Fibroblast of peridontal ligament (primary cell): ENCODE results near the gene TEPSIN.

Experiments used
- DNase-seq: peaks from one replicate; pipeline ENCODE4 v3.0.0-alpha.2; 2010; ENCODE audit errors: extremely low read depth

The TEPSIN gene

DNA sequence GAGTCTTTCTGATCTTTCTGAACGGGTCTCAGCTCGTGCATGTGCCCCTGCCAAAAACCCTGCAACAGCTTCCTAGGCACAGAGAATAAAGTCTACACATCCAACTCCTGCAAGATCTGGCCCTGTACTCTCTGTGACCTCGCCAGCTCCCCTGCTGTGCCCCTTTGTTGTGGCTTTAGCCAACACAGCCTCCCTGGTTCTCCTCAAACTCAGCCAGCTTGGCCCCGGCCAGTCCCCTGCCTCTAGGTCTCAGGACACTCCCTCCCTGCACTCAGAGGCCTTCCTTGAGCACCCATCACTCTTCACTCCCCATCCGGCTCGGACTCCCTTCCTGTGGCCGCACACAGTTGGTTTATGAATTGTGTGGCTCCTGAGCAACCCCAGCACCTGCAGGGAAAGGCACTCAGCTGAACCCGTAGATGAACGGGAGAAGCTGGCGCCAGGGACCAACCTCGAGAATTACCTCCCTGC, 17.4 kb downstream of the TEPSIN start:
- DNase-seq: no peak

DNA sequence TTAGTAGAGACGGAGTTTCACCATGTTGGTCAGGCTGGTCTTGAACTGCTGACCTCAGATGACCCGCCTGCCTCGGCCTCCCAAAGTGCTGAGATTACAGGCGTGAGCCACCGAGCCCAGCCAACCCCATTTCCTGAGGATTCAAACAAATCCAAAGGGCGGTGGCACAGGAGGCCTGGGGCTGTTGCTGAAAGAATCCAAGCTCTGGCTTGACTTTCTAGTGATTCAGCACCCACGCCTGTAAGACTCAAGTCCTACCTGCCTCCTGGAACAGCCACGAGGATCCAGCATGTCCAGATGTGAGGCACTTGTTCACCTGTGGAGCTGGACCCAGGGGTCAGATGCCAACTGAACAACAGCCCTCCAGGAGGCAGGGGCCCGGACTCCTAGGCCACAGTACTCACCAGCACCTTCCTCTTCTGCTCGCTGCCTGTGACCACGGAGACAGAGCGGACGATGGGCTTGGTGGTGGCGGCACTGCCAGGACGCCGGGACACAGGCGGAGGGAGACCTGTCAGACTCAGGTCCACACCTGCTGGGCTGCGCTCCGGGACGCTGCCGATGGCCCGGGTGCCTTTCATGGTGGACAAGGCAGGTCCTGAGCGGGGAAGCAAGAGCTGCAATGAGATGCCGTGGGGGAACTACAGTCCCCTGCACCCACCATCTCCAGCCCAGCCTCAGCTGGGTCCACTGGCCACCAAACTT, 19.2 kb downstream of the TEPSIN start:
- no peak for DNase-seq

DNA sequence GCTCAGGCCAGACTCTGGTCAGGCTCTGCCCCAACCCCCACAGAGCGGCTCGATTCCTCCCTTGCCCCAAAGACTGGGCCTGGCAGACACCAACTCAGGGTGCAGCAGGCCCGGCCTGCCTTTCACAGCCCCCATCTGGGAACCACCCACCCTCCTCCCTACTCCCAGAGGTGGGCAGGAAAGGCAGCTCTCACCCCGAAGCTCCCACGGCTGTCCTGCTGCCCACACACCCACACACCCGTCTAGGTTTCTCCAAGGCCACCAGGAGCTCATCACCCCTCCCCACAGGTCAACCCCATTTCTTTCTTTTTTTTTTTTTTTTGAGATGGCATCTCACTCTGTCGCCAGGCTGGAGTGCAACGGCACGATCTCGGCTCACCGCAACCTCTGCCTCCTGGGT, 19.9 kb downstream of the TEPSIN start:
- DNase-seq: no peak

DNA sequence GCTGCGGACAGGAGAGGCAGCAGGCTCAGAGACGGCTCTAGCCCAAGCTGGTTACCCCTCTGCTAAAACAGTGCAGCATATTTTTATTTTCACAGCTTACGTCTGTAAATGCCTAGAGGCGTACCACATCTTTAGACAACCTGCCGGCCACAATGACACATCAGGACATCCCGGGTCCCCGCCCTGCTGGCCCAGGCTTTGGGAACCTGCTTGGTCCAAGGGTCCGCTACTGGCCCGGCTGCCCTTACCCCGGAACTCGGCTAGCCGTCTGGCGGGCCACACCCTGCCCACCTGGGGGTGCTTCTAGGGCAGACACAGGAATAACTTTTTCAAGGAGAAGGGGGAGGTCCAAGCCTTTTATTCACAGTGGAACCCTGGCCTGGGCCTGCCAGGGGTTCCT, 20.4 kb downstream of the TEPSIN start:
- DNase-seq: no peak

DNA sequence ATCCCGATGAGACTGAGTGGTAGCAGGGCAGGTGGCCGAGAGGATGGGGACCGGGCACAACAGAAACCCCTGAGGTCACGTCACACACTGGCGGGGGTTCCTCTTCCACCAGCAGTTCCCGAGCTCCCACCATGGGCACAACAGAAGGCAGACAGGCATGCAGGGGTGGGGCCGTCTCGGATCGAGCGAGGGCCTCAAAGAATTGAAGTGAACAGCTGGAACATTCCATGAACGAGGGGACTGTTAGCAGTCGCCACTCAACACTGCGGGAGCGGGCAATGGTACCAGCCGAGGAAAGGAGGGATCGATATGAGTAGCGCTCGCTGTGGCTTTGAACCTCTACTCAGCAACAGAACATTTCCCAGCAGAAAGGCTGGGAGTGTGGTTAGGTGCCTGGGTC, 21.4 kb downstream of the TEPSIN start:
- DNase-seq: no peak

DNA sequence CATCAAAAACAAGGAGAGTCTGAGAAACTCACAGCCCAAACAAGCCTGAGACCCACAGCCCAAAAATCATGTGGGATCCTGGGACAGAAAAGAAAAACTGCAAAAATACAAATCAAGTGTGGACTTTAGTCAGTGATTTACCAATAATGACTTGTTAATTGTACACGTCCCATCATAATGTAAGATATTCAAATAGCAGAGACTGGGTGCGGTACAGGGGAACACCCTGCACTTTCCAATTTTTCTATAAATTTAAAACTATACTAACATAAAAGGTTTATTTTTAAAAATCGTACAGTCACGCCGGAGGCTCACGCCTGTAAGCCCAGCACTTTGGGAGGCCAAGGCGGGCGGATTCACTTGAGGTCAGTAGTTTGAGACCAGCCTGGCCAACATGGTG, 24.9 kb downstream of the TEPSIN start:
- DNase-seq: no peak

DNA sequence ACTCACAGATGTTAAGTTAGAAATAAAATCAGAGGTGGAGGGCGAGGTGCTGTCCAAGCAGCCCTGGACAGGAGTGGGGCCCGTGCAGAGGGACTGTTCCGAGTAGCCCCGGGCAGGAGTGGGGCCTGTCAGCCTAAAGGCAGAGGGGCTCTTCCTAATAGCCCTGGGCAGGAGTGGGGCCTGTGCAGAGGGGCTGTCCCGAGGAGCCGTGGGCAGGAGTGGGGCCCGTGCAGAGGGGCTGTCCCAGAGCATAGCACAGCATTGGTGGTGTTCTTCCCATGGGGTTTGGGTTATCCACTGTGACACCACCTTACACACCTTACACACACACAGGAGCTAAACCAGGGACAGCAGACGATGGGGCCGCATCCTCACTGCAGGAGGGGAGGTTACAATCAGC, 26.5 kb downstream of the TEPSIN start:
- DNase-seq: no peak

DNA sequence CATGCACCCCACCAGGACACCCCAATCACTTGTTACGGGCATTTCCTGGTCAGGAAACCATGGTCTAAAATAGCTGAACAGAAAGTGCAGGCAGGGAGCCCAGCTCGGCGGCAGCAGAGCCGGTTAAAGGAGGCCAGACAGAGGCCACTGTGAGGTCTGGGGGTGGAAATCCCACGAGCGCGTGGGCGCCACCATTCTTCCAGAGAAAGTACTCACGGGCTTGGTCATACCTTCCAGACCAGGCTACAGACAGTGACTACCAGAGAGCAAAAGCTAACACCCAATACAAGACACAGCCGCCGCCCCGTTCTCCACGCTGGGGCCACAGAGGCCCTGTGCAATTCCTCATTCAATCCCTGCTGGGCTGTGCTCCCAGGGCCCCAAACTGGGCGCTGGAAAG, 28.0 kb downstream of the TEPSIN start:
- DNase-seq: no peak

DNA sequence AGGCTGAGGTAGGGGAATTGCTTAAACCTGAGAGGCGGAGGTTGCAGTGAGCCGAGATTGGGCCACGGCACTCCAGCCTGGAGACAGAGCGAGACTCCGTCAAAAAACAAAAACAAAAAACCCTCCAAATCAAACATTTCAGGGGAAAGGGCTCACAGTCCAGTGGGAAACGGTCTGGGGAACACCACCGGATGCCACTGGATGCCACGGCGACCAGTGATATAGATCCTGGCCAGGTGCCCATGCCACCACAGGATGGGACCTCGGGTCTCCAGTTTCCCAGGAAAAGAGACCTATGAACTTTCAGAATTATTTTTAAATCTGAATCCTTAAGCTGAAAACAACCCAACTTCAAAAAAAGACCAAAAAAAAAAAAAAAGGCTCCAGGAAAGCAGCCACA, 28.4 kb downstream of the TEPSIN start:
- no peak for DNase-seq

DNA sequence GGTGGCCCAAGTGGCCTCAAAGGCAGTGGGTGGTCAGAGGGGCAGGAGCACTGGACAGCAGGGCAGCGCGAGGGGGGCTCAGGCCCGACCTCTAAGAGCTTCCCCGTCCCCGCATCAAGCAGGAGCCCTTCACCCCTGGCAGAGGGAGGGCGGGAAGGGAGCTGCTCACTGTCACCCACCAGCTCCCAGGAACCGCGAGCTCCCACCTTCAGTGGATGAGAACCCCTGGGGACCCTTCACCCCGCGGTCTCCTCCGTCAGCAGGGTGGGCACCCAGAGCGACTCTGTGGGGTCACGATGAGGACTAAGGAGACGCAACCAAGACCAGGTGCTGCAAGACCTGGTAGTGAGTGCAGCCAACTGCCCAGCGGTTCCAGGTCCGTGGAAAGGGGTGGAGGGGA, 29.7 kb downstream of the TEPSIN start:
- no peak for DNase-seq

DNA sequence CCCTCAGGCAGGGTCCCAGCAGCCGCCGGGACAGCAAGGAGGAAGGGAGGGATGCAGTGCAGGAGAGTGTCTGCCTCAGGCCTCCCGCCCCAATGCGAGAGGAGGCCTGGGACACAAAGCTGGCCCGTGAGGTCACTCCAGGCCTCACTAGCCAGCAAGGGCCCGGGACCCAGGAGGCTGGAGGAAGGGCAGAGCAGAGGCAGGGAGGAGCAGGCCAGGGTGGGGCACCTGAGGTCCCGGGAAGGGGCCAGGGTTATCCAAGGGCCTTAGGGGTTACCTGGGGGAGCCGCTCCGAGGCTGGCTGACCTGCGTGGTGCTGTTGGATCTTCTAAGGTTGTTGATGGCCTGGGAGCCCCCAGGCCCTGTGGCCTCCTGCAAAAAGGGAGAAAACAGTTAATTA, 30.2 kb downstream of the TEPSIN start:
- DNase-seq: no peak

DNA sequence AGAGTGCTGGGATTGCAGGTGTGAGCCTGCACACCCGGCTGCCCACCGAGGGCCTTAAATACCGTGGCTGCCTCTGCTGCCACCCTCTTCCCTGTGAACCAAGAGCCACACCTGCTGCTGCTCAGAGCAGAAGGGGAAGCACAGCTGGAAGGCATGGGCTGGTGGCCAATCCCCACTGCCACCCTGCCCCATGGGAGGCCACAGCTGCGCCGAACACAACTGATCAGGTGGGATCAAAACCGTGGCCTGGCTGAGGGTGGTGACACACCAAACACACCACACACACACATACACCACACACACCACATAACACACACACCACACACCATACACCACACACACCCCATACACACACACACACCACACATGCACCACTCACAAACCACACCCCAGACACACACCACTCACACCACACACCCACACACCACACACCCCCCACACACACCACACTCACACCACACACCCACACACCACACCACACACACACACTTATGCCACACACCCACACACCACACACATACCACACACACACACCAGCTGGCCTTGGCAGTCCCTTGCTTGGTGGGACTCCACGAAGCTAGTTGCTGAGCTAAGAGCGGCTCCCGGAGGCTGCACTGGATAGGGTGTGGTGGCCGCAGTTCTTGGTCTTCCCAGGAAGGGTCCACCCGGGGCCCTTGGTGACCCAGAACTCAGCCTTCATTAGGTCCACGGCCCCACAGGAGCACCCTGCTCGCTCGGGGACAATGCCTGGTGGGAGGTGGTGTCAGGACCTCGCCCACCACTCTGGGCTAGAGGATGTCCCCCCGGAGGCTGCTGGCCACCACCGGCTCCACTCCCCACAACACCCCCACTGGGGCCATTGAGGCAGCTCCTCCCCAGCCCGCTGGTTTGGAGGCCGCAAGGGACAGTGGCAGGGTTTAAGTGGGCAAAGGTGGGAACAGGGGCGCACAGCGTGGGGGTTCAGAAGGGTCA, 31.0 kb downstream of the TEPSIN start:
- no peak for DNase-seq

DNA sequence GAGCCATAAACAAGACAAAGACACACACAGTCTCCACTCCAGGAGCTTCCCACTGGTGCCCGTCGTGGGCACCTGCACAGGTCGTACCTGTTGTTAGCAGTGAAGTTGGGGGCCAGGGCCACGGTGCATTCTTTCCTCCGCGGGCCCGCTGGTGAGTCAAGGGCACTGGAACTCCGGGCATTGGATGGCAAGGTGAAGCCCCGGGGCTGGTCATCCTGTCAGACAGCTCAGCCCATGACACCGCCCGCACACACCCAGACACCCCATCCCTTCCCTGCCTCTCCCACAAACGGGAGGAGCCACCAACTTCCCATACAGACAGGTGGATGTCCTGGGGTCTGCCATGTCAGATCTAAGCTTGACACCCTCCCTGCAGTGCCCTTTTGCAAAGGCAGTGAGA, 32.2 kb downstream of the TEPSIN start:
- DNase-seq: no peak

DNA sequence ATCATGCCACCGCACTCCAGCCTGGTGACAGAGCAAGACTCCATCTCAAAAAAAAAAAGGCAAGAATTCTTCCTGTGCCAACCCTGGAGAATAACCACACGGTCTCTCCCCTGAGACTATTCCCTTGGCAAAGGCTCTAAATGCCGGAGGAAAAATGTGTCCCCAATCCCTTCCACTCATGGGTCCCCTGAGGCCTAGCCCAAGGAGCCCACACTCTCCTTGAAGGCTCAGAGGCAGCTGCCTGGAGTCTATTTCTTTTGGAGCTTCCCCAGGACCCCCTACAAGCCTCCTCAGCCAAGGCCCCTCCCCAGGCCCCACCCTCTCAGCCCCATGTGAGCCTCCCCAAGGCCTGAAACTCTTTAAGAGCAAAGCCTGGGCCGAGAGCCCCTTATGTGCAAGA, 32.7 kb downstream of the TEPSIN start:
- no peak for DNase-seq

DNA sequence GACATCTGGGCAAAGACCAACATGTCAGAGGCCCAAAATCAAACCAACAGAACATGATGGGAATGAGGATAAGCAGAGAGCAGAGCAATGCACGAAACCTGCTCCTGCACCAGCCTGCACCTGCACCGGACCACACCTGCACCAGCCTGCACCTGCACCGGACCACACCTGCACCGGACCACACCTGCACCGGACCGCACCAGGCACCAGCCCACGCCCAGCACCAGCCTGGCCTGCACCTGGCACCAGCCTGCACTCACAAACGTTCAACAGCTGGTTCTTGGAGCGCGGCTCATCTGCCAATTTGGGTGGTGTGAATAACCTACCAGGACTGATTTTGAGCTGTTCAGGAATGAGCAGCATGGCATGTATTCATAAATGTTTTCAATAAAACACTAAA, 34.3 kb downstream of the TEPSIN start:
- DNase-seq: no peak

DNA sequence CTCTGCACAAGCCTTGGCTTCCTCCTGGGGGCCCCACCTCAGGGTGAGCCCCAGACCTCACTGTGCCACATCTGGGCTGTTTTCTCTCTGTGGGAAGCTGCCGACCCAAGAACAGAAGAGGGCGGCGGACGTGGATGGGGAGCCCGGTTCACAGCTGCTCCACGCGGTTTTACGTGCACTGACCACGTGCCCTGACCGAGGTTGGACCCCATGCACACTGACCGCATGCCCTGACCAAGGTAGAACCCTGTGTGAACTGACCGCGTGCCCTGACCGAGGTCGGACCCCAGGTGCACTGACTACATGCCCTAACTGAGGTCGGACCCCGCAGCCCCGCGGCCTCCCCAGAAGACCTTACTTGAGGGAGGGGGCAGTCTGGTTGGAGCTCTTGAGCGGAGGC, 35.7 kb downstream of the TEPSIN start:
- no peak for DNase-seq

DNA sequence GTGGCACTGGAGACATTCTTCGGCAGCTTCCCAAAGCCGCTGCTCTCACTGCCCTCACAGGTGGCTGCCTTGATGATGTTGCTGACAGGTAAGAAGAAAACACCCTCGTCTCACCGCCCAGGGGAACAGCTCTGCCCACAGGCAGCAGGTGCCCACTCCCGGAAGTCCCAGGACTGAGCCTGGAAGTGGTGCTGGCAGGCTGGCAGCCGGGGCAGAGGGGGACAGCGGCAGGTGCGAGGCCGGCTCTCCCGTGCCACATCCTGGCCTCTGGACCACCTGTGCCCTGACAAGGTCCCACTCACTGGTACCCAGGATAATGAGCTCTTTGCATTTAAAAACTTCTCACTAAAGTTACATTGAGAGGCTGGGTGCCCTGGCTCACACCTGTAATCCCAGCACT, 36.5 kb downstream of the TEPSIN start:
- DNase-seq: no peak

DNA sequence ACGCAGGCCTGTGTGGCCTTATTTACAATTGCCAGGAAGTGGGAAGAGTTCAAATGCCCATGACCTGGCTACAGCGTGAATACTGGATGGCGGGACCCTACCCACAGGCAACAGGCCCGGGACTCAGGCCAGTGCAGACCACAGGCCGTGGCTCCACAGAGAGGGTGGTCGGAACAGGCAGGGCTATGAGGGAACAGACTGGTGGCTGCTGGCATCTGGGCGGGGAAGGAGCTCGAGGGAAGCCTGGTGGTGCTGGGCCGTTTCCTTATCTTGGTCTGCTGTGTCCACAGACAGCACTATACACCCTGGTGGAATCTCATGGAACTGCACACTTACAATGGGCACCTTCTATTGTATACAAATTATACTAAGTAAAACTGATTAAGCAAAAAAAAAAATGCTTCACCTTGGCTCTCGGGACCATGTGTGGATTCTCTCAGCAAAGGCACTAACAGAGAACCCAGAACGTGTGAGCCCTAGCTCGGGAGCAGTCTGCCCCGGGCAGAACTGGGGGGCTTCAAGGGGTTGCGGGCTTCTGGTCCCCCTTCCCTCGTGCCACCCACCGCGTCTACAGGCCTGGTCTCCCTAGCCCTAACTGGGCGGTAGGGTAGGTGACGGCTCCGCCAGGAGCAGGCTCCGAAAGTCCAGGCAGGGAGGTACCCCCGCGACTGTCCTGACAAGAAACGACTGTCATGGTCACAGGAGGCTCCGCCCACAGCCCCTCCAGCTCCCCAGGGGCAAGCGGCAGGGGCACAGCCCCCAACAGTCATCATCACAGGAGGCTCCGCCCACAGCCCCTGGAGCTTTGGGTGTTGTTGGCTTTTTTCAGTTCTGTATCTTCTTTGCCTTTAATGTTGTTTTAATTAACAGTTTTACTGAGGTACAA, 37.9 kb downstream of the TEPSIN start:
- DNase-seq: peak; percentile 82

DNA sequence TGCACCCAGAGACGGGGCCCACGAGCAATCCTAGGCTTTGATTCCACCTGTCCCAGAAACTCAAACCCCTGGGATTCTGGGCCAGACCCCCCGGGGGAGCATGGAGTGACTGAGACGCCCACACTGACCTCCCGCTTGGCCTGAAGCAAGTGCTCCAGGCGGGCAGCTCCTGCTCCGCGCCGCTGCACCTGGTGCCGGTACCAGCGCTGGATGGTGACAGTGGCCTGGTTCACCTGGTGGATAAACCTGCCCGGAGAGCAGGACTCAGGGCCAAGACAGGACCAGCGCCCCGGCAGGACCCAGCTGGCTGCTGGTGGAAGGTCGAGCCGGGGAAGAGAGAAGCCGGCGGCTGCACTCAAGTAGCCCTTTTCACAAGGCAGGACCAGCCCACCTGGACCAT, 38.7 kb downstream of the TEPSIN start:
- no peak for DNase-seq

DNA sequence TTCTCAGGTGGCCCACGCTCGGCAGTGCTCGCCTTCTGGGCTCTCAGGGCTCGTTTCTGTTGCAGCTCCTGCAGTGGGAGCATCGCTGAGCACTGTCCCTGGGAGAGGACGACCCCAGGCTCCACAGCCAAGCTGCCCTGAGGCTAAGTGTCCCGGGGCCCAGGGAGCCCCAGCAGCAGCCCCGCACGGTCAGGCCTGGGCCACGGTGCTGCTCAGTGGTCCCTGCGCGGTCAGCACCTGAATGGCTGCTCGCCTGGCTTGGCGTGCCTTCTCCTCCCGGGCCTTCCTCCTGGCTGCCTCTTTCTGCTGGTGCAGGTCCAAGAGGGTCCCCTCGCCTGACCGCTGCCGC, 39.4 kb downstream of the TEPSIN start:
- no peak for DNase-seq

DNA sequence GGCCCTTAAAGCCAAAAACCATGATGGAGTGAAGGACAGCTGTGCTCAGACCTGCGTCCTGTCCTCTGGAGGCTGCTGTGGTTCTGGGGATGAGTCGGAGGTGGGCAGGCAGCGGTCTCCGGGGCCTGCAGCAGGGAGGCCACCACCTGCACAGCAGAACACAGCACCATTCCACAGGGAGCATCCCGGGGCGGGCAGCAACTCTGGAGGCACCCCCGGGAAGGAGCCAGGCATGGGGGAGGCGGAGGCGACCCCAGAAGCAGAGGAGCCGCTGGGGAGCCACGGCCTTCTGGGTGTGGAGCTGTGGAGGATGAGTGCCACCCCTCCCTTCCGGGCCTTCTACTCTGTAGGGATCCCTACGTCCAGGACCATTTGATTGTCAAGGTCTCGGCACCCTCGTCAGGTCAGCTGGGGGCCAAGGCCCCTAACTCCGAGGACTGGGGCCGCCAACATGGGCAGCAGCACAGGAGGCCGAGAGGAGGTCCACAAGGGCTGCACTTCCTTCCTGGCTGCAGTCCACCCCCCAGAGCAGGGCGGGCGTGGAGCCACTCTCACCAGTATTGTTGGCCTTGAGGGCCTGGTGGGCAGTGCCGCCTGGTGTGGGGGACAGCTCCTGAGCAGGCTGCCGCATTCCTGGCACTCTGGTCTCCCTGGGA, 39.9 kb downstream of the TEPSIN start:
- no peak for DNase-seq
